K562 (cell line): Measurements from ENCODE around the gene HPS3. TPM values are rescaled to one million over a fixed set of nuclear protein-coding genes. Genes with fewer than 3 reads are reported as not detected.

Experiments used
- CCNT2 ChIP-seq: IDR thresholded peaks from 2 replicates; pipeline ENCODE4 v1.6.1; 2011; ENCODE audit warnings: borderline replicate concordance, low read depth, mild to moderate bottlenecking, moderate library complexity, mixed read lengths, low read length; ENCODE audit not compliant: insufficient read length; ENCODE audit errors: extremely low read depth
- DDX20 ChIP-seq: fragments of 450-650 bp; IDR thresholded peaks from 2 replicates; pipeline ENCODE4 v1.6.1; 2016; ENCODE audit warnings: missing genetic modification characterization, low read depth, mild to moderate bottlenecking, missing compliant biosample characterization, moderate library complexity
- HES1 ChIP-seq: fragments of 450-650 bp; IDR thresholded peaks from 2 replicates; pipeline ENCODE4 v1.6.1; 2016; ENCODE audit warnings: low read depth, mild to moderate bottlenecking, moderate library complexity
- JUNB ChIP-seq: fragments of 450-650 bp; formaldehyde crosslinking; conservative IDR thresholded peaks from 2 replicates; pipeline ENCODE4 v1.4.0; 2020; ENCODE audit warnings: mild to moderate bottlenecking
- NCOR1 ChIP-seq: fragments of 450-650 bp; IDR thresholded peaks from 2 replicates; pipeline ENCODE4 v1.6.1; 2016; ENCODE audit warnings: mild to moderate bottlenecking, moderate library complexity
- NR1H2 ChIP-seq: sonication (generic); formaldehyde crosslinking; IDR thresholded peaks from 2 replicates; pipeline ENCODE4 v1.4.0; 2020; ENCODE audit warnings: mild to moderate bottlenecking, missing genetic modification reagents
- TGIF2 ChIP-seq: sonication (generic); formaldehyde crosslinking; IDR thresholded peaks from 2 replicates; pipeline ENCODE4 v1.8.1; 2022; ENCODE audit warnings: mild to moderate bottlenecking, missing genetic modification reagents, moderate library complexity
- TRIM28 ChIP-seq: fragments of 450-650 bp; IDR thresholded peaks from 2 replicates; pipeline ENCODE4 v1.6.1; 2017
- ZBTB26 ChIP-seq: fragments of 450-650 bp; formaldehyde crosslinking; IDR thresholded peaks from 2 replicates; pipeline ENCODE4 v1.4.0; 2022; ENCODE audit warnings: missing genetic modification characterization
- ZBTB49 ChIP-seq: sonication (generic); formaldehyde crosslinking; IDR thresholded peaks from 2 replicates; pipeline ENCODE4 v1.8.0; 2022; ENCODE audit warnings: missing genetic modification reagents, mild to moderate bottlenecking, borderline replicate concordance
- ZBTB7A ChIP-seq: IDR thresholded peaks from 2 replicates; pipeline ENCODE4 v1.6.1; 2011; ENCODE audit warnings: low read depth, mild to moderate bottlenecking, low read length, moderate library complexity, borderline replicate concordance; ENCODE audit not compliant: control insufficient read depth
- ZNF324 ChIP-seq: fragments of 250-450 bp; sonication (Bioruptor Pico); IDR thresholded peaks from 2 replicates; pipeline ENCODE4 v1.4.0; 2020; ENCODE audit warnings: mild to moderate bottlenecking
- ZNF609 ChIP-seq: sonication (generic); formaldehyde crosslinking; IDR thresholded peaks from 2 replicates; pipeline ENCODE4 v1.8.1; 2023; ENCODE audit warnings: missing genetic modification reagents, mild to moderate bottlenecking, borderline replicate concordance
- polyA plus RNA-seq, 8 experiments: library from polyadenylated mRNA; depleted of rRNA in 4 of 8; stranded (reverse) in 5 of 8; unstranded in 3 of 8; fragments of >200 nt; fragmentation: Nextera tagmentation in 2 of 8; fragmentation: Illumina TruSeq in 1 of 8; extraction: Ambion mirVana in 2 of 8; extraction: Trizol in 1 of 8; gene quantifications; 2 replicates each; pipeline versions ENCODE4 v1.2.1 to v1.2.3, GENCODE V29; 2011 to 2014; ENCODE audit warnings: inconsistent platforms in 1 of 8, missing spikeins in 1 of 8
- total RNA-seq, 7 experiments: library from RNA; depleted of rRNA in 6 of 7; stranded (reverse); fragments of >200 nt in 6 of 7; fragmentation: Illumina TruSeq in 2 of 7; extraction: Trizol in 2 of 7; gene quantifications; 2 replicates each; pipeline versions ENCODE4 v1.2.1 to v1.2.3, GENCODE V29; 2011 to 2021; ENCODE audit warnings: low replicate concordance in 1 of 7

Gene HPS3
- total and polyA plus RNA-seq, 9 of the 15 experiments (the other 6 are each of a cell fraction or from before 2014, with no cell fraction given), result 1.2 to 11.3 (median 7.6) TPM

- no peak for TF ChIP-seq ZBTB49 (CRISPR knock-in tag)
- TF ChIP-seq NCOR1, result no peak
- no peak for TF ChIP-seq NR1H2 (CRISPR knock-in tag)
- no peak for TF ChIP-seq DDX20 (tag)
- TF ChIP-seq ZNF609 (CRISPR knock-in tag), result no peak
- no peak for TF ChIP-seq HES1
- TF ChIP-seq CCNT2, result no peak
- TF ChIP-seq ZNF324 (CRISPR knock-in tag), result no peak
- no peak for TF ChIP-seq TGIF2
- no peak for TF ChIP-seq ZBTB26
- no peak for TF ChIP-seq TRIM28
- no peak for TF ChIP-seq ZBTB7A
- TF ChIP-seq JUNB (CRISPR knock-in tag), result no peak
These were observed 41.2 kb downstream of the HPS3 start (continued) for GRCh38 chr3:149170672-149171071.
